KBM-7 (cell line): ENCODE measurements around the gene CDH13.

Experiments used
- DNase-seq: peaks from one replicate; pipeline ENCODE4 v3.0.0-alpha.2; 2015
- in situ Hi-C: fragments of 300-500 bp; cut with MboI; formaldehyde crosslinking; loops from 2 replicates; pipeline ENCODE4 v1.14.3; 2020; ENCODE audit warnings: low sequenced_read_pairs, low pct_unique_long_range_greater_than_20kb, mixed read lengths

CDH13 gene

DNA sequence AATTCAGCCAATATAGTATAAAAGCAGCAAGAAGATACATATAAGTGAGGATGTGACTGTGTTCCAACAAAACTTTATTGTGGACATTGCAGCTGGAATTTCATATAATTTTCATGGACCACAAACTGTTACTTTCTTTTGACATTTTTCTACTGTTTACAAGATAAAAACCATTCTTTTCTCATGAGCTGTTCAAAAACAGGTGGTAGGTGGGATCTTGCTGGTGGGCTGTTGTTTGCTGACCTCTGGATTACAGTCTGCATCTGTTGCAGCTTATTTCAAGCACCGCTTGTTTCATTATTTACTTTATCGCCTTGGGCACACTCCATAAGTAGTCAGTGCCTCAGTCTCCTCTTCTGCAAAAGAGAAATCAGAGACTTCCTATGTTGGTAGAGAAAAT lies 99.5 kb downstream of the CDH13 start:
- in situ Hi-C loops = no loop called here

DNA sequence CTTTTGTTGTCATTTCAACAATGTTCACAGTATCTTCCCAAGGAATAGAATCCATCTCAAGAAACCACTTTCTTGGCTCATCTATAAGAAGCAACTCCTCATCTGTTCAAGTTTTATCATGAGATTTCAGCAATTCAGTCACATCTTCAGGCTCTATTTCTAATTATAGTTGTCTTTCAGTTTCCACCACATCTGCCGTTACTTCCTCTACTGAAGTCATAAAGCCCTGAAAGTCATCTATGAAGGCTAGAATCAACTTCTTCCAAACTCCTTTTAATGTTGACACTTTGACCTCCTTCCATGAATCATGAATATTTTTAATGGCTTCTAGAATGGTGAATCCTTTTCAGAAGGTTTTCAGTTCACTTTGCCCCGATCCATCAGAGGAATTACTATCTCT lies 102.1 kb downstream of the CDH13 start:
- in situ Hi-C loops = no loop called here
- DNase-seq = no peak

More for the DNA sequence above, 99.5 kb downstream of the CDH13 start:
- DNase-seq = no peak

GRCh38 chr16:82730901-82731300 lies 104.1 kb downstream of the CDH13 start:
- in situ Hi-C loops = no loop called here
- no peak for DNase-seq

DNA sequence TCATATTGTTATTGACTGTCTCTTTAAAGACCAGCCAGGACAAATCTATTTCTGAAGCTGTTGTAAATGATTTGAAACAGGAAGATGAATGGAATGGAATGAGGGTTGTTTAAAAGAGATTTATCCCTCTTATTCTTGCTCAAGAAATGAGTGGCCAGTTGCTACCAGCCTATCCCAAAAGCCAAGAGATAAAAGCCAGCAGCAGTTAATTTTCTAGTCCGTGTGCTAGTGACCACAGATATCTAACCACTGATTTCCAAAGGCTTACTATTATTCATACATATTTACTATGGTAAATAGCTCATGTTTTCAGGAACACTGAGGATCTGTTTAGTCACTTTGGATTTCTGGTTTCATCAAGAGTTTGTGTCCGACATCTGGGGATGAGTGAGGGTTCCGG lies 105.7 kb downstream of the CDH13 start:
- in situ Hi-C loops = no loop called here
- DNase-seq = no peak

- in situ Hi-C loops = no loop called here
- DNase-seq = no peak
Measured at GRCh38 chr16:82735186-82735585, 108.4 kb downstream of the CDH13 start.

GRCh38 chr16:82735673-82736091 lies 108.9 kb downstream of the CDH13 start:
- DNase-seq = no peak
- in situ Hi-C loops = no loop called here

DNA sequence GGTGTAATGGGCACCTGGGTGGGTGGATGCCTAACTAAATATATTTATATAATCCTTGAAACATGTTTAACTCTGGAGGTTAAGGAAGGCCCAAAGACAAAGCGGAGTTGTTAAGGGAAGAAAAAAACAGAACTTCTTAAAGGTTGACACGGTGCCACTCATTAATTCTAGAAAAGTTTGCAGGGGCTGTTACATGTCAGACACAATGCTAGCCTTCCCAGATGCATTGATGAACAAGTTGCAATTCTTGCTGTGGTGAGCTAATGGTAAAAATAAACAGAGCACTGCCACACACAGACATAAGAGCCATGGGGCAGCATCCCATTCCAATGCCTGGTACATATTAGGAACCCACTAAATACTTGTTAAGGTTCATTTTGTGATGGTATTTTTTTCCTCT lies 109.5 kb downstream of the CDH13 start:
- in situ Hi-C loops = no loop called here
- no peak for DNase-seq

DNA sequence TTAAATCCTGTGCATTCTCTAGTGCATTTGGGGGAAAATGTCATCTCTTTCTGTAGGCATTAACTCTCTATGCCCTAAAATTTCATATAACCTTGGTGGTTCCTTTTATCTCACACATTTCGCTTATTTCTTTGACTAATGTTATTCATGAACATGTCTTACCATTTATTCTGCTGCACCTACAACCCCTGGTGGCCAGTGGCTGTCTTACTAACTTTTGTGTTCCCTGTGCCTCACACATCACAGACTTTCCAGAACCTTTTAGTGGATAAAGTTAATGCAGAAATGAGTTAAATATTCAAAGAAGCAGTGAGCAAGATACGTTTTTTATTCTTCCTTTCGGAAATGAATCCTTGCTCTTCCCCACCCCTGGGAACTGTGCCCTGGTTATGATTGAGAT lies 111.9 kb downstream of the CDH13 start:
- in situ Hi-C loops = no loop called here
- no peak for DNase-seq

DNA sequence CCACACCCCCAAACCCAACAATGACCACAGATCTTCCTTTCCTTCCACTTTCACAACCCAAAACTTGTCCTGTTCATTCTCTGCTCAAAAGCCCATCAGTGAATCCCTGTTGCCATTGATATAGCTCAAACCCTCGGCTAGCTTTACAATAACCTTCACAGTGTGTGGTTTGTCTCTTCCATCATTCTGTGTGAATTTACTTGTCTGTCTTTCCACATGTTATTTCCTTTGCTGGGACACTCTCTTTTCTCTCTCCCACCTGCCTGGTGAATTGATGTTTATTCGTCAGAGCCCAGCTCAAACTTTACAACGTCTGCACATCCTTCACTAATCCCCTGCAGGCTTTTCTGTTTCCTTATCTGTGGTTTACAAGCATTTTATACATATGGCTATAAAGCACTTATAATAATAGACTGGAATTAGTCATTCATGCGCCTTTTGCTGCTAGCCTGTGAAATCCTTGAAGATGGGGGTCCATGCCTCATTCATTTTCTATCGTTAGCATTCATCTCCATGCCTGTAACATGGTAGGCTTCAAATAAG lies 114.4 kb downstream of the CDH13 start:
- in situ Hi-C loops = no loop called here
- no peak for DNase-seq

DNA sequence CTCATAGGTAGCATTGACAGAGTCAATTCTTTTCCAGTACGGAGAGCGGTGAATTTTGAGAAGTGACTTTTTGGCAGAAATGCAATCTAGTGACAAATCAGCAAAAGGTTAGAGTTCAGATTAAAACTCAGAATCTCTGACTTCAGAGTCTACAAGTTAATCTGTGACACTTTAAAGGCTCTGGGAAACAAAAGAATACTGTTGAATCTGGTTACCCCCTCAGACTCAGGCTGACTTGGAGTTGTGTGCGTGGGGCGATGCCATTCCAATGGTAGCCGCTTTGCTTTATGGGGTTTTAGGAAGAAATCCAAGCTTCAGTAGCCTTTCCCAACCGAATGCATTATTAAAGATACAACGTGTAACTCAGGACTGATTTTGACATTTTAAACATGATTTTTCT lies 118.2 kb downstream of the CDH13 start:
- in situ Hi-C loops = no loop called here

GRCh38 chr16:82748026-82748425 lies 121.3 kb downstream of the CDH13 start:
- DNase-seq = no peak
- in situ Hi-C loops = no loop called here

More for the DNA sequence above, 118.2 kb downstream of the CDH13 start:
- DNase-seq = no peak

DNA sequence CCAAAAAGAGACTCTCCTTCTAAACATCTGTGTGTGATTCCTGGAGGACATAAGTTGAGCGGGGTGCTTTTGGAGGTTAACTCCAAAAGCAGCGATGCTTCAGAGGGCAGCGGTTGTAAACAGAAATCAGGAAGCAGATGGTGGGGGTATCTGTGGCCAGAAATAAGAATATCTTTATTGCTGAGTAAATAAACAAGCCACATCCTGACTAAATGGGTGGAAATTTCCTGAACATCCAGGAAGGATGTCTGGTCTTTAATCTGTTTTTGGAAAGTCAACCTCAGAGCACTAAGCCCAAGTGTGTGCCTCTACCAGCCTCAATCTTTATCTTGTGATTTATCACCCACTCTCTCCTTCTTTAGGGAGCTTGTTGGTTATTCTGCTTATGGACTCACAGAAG lies 123.3 kb downstream of the CDH13 start:
- DNase-seq = no peak
- in situ Hi-C loops = no loop called here

DNA sequence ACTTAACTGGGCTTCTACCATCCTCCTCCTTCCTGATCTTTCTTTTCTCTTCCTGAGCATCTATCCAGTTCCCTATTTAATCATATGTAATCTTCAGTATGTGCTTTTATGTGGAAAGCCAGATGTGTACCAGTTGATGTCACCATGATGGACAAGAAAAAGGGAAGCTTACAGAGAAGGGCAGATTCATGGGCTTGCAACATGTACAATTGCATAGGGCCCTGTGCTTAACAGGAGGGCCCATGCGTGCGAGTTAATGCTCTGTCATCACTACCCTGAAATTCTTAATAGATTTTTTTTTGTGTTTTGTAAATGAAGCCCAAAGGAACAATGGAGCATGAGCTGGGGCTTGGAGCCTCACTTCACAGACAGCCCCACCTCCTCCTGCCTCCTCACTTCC lies 124.3 kb downstream of the CDH13 start:
- no peak for DNase-seq

GRCh38 chr16:82752172-82752571 lies 125.4 kb downstream of the CDH13 start:
- in situ Hi-C loops = no loop called here
- DNase-seq = no peak

More for the DNA sequence above, 124.3 kb downstream of the CDH13 start:
- in situ Hi-C loops = no loop called here

DNA sequence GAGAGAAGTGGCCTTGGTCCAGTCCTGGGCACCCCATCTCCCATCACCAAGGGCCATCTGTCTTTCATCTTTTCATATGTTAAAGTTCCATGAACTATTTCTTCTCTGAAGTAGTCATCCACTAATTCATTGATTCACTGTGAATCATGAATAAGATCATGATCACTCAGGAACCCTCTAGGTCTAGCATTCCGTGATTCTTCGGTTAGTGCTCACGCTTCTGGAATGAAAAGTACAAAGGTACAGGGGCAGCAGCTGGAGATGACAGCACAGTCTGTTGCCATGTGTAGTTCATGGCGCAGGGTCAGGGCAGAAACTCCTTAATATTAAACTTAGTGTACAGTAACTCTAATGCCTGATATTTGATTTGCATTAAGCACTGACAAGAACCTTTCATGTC lies 127.1 kb downstream of the CDH13 start:
- no peak for DNase-seq
- in situ Hi-C loops = no loop called here

DNA sequence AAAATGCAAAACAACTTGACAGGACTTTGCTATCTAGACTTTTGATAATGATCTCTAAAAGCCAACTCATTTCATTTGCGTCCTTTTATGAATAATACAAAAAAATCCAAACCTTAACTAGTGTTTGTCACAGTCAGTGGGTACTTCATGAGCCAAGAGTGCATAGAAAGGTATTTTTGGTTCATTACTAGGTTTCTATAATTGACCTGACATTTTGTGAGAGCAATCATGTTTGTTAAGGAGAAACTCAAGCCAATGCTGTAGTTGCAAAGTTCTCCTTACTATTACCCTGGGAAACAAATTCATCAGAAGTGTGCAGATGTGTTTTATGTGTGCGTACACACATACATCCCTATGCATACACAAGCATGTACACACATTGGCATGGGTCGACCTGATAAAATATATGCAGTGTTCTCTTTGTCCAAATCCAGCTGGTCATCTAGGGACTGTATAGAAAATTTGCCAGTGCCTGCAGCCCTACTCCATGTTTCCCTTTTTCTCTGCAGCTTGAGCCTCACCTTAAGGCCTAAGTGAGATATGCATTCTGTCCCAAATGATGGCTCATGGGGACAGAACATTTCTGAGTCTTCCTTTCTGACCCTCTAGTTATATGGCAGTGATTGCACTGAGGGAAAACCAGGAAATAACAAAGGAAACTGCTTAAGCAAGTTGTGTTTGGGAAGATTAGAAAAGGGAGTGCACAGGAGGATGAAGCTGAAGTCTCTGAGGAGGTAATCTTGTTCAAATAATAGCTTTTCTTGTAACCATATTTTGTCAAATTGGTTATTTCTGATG lies 128.1 kb downstream of the CDH13 start:
- no peak for DNase-seq
- in situ Hi-C loops = no loop called here

DNA sequence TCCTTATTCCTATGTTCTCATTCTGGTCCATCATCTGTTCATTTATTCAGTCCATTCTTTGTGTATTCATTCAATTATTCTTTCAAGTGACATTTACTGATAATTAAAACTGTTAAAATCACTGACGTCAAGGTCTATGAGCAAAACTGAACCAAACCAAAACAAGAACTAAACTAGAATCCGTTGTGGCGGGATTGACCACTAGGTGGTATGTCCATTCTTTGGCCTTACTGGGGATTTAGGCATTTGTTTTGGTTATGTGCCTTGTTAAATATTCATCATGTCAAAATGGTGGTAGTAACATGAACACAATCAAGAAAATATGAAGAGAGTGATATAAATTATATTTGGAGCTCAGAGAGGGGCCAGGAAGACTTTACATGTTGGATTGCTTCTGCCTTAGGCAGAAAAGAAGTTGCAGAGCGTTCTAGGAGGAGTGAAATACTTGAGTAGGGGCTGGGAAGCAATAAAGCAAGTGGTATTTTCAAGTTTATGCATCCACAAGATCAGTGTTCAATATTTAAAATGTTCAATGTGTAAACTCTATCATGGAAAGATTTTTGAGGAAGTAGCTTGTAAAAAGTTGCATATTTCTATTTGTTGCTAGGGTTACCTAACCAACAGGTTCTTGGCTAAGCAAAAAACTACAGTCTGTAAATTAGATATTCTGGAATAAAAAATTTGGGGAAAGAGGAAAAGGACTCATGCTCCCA lies 129.0 kb downstream of the CDH13 start:
- no peak for DNase-seq
- in situ Hi-C loops = no loop called here

GRCh38 chr16:82756283-82756599 lies 129.5 kb downstream of the CDH13 start:
- in situ Hi-C loops = no loop called here
- no peak for DNase-seq

DNA sequence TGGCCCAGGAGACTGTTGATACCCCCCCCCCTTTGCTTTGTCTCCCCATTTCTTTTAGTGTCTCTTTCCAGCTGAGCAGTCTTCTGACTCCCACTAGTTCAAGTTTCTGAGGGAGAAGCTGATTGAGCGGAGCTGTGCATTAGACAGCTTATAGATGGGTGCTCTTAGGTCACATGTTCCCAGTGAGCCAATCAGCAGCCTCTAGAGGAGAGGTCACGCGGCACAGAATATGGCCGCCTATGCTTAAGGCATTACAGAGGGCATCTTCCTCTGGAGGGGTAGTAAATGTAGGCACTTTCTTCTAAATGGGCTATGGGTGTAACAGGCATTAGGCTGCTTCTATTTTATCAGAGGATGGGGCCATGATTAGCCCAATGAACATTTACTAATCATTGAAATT lies 131.6 kb downstream of the CDH13 start:
- in situ Hi-C loops = no loop called here
- no peak for DNase-seq

DNA sequence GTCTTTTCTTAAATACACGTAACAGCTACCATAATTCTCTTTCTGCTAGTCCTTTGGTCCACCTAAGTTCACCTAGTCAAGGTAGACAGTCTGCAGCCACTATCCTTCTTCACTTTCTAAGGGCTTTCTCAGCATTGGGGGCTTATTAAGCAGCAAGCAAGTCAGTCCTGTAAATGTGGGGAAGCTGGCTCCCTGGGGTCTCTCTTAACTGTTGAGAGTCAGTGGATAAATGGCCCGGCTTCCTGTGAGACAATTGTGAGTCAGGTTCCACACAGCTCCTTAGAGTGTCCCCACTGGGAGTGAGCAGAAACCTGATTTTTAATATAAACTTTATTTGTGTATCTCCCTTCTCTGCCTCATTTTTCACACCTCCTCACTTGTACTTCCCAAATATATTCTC lies 132.1 kb downstream of the CDH13 start:
- in situ Hi-C loops = no loop called here
- DNase-seq = no peak

DNA sequence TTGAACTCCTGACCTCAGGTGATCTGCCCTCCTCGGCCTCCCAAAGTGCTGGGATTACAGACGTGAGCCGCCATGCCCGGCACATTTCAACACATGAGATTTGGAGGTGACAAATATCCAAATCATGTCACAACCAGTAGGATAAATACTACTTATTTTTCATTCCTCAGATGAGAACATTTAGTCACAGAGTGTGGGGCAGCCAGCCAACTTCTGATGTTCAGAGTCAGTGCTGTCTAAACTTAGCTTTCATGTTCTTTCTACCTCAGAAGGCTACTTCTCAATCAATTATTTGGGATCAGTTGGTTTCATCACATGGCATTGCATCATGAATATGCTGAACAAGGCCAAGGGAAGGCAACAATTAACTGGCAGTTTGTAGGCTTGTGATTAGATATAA lies 134.5 kb downstream of the CDH13 start:
- in situ Hi-C loops = no loop called here
- no peak for DNase-seq
